K562 (cell line): Measurements from ENCODE around the gene P2RX5. TPM values are rescaled to one million over a fixed set of nuclear protein-coding genes. Genes with fewer than 3 reads are reported as not detected.

ENCODE experiments used
- ATAC-seq: fragments of 200-7000 bp; cut with Tn5 transposase; 3 replicates; pipeline ENCODE4 v1.9.1; 2020; ENCODE audit warnings: moderate library complexity
- BruUV-seq: library from RNA; stranded (reverse); fragments of 400-500 nt; replicated peaks from 2 replicates; lab custom pipeline; 2021; lab: Mats Ljungman, UMichigan
- CTCF ChIA-PET: fragments of 300-600 bp; formaldehyde crosslinking; extraction: SDS; loops from one replicate; lab custom pipeline; 2021; ENCODE audit warnings: low intra/inter-chr PET ratio; lab: Yijun Ruan, JAX
- POLR2A ChIA-PET: fragments of 300-600, 350-650 bp; sonication (Branson Sonifier 250); formaldehyde crosslinking; extraction: SDS; loops from one replicate; lab custom pipeline; 2021; ENCODE audit warnings: antibody characterized with exemption, inconsistent platforms; lab: Yijun Ruan, JAX
- DNase-seq, 4 experiments: peaks; one replicate each; pipeline versions ENCODE4 v3.0.0 to v3.0.0-alpha.2; 2011 to 2018; ENCODE audit warnings: low spot score in 3 of 4, mixed read lengths in 3 of 4; ENCODE audit errors: extremely low read depth in 1 of 4
- FAIRE-seq: peaks from 2 replicates; lab custom pipeline; 2011; peaks lifted over from hg19 to GRCh38; lab: Jason Lieb, UNC
- H2AFZ ChIP-seq: 2 replicates; pipeline ENCODE4 v1.6.0; 2011; ENCODE audit warnings: low read depth, low read length, control low read depth, inconsistent platforms
- H3K27ac ChIP-seq: fragments of 200-600 bp; 3 replicates; pipeline ENCODE4 v1.8.0; 2011; ENCODE audit warnings: low read depth, mild to moderate bottlenecking, control low read depth, inconsistent platforms, low read length, moderate library complexity, mixed read lengths; ENCODE audit errors: extremely low read depth
- H3K27me3 ChIP-seq, 2 experiments: fragments of 300-600 bp in 1 of 2; 2 replicates in 1 of 2; 3 replicates in 1 of 2; pipeline versions ENCODE4 v1.6.0 to v1.8.0; 2011; ENCODE audit warnings: inconsistent platforms in 2 of 2, low read length in 2 of 2, mild to moderate bottlenecking in 1 of 2, mixed read lengths in 1 of 2, moderate library complexity in 1 of 2; ENCODE audit not compliant: control insufficient read depth in 2 of 2, insufficient read depth in 2 of 2
- H3K36me3 ChIP-seq: fragments of 300-600 bp; 3 replicates; pipeline ENCODE4 v1.8.0; 2011; ENCODE audit warnings: mild to moderate bottlenecking, low read length, inconsistent platforms; ENCODE audit not compliant: control insufficient read depth, insufficient read depth
- H3K4me1 ChIP-seq, 2 experiments: fragments of 200-600 bp in 1 of 2; replicated peaks in 1 of 2; 2 replicates in 1 of 2; 3 replicates in 1 of 2; pipeline versions ENCODE4 v1.5.1 to v1.8.0; 2011; ENCODE audit warnings: inconsistent platforms in 2 of 2, low read length in 2 of 2, mild to moderate bottlenecking in 1 of 2, mixed read lengths in 1 of 2, moderate library complexity in 1 of 2; ENCODE audit not compliant: control insufficient read depth in 2 of 2, insufficient read depth in 2 of 2
- H3K4me2 ChIP-seq: 2 replicates; pipeline ENCODE4 v1.6.1; 2011; ENCODE audit warnings: low read length, control low read depth, inconsistent platforms, mixed read lengths; ENCODE audit not compliant: insufficient read depth
- H3K4me3 ChIP-seq: fragments of 200-600 bp; sonication (generic), shearing (Covaris generic); 2 replicates; pipeline ENCODE4 v1.5.1; 2016; ENCODE audit warnings: control low read depth, inconsistent platforms
- H3K79me2 ChIP-seq: fragments of 200-600 bp; 3 replicates; pipeline ENCODE4 v1.8.0; 2011; ENCODE audit warnings: low read length, inconsistent platforms; ENCODE audit not compliant: control insufficient read depth, insufficient read depth
- H3K9ac ChIP-seq, 2 experiments: 2 replicates each; pipeline versions ENCODE4 v1.6.0 to v1.6.1; 2011; ENCODE audit warnings: low read depth in 2 of 2, low read length in 2 of 2, control low read depth in 1 of 2, inconsistent platforms in 1 of 2, mild to moderate bottlenecking in 1 of 2, mixed read lengths in 1 of 2; ENCODE audit not compliant: insufficient read depth in 1 of 2
- H3K9me1 ChIP-seq: one replicate; pipeline ENCODE4 v1.6.0; 2011; ENCODE audit warnings: inconsistent platforms, mild to moderate bottlenecking, low read length, moderate library complexity; ENCODE audit not compliant: control insufficient read depth, insufficient read depth
- H3K9me3 ChIP-seq: replicated peaks from 2 replicates; pipeline ENCODE4 v1.5.1; 2011; ENCODE audit warnings: low read depth, low read length, inconsistent platforms; ENCODE audit not compliant: control insufficient read depth, insufficient read depth
- H4K20me1 ChIP-seq: replicated peaks from 2 replicates; pipeline ENCODE4 v1.6.1; 2011; ENCODE audit warnings: low read length, inconsistent platforms, mixed read lengths; ENCODE audit not compliant: control insufficient read depth, insufficient read depth
- KDM5B ChIP-seq: fragments of 200-600 bp; sonication (generic); IDR thresholded peaks from 2 replicates; pipeline ENCODE4 v1.6.1; 2012; ENCODE audit warnings: low read depth, mild to moderate bottlenecking, moderate library complexity, low read length, control low read depth, inconsistent platforms; ENCODE audit not compliant: insufficient replicate concordance
- LARP7 ChIP-seq: fragments of 450-650 bp; IDR thresholded peaks from 2 replicates; pipeline ENCODE4 v1.6.1; 2016
- MTF1 ChIP-seq: fragments of 250-450 bp; sonication (Bioruptor Pico); IDR thresholded peaks from 2 replicates; pipeline ENCODE4 v1.9.0; 2021; ENCODE audit warnings: moderate library complexity, mild to moderate bottlenecking, inconsistent platforms, borderline replicate concordance
- NCOR1 ChIP-seq: fragments of 450-650 bp; IDR thresholded peaks from 2 replicates; pipeline ENCODE4 v1.6.1; 2016; ENCODE audit warnings: mild to moderate bottlenecking, moderate library complexity
- PHF20 ChIP-seq: fragments of 450-650 bp; IDR thresholded peaks from 2 replicates; pipeline ENCODE4 v1.6.1; 2018; ENCODE audit not compliant: partially characterized antibody
- RAD21 ChIP-seq, 2 experiments: fragments of 250-450 bp in 1 of 2; fragments of 450-650 bp in 1 of 2; sonication (Bioruptor Pico) in 1 of 2; formaldehyde crosslinking in 1 of 2; IDR thresholded peaks in 1 of 2; conservative IDR thresholded peaks in 1 of 2; 2 replicates each; pipeline versions ENCODE4 v1.4.0 to v1.8.0; 2020 to 2022; ENCODE audit warnings: mild to moderate bottlenecking in 2 of 2, moderate library complexity in 1 of 2
- SIN3A ChIP-seq, 2 experiments: fragments of 150-350 bp in 1 of 2; IDR thresholded peaks; 2 replicates each; pipeline ENCODE4 v1.6.1; 2011 to 2016; ENCODE audit warnings: borderline replicate concordance in 2 of 2, low read depth in 2 of 2, low read length in 2 of 2, mild to moderate bottlenecking in 2 of 2, moderate library complexity in 2 of 2; ENCODE audit not compliant: control insufficient read depth in 1 of 2
- TARDBP ChIP-seq: fragments of 450-650 bp; IDR thresholded peaks from 2 replicates; pipeline ENCODE4 v1.6.1; 2016
- U2AF1 ChIP-seq: fragments of 200-400 bp; formaldehyde crosslinking; optimal IDR thresholded peaks from 2 replicates; pipeline ENCODE3; 2017; ENCODE audit warnings: mild to moderate bottlenecking, low read depth, low read length, moderate library complexity
- ZC3H11A ChIP-seq: IDR thresholded peaks from 2 replicates; pipeline ENCODE4 v1.6.1; 2012; ENCODE audit warnings: low read depth, low read length, improper control_type of control experiment
- ZNF551 ChIP-seq: fragments of 250-450 bp; sonication (Bioruptor Pico); IDR thresholded peaks from 2 replicates; pipeline ENCODE4 v1.5.0; 2021; ENCODE audit warnings: mild to moderate bottlenecking, moderate library complexity
- WGBS: fragments of 100-300 bp; shearing (Covaris generic); methylation state at CpG from one replicate; pipeline ENCODE4 v1.1.6; 2016; ENCODE audit warnings: low coverage, mixed read lengths; ENCODE audit not compliant: insufficient coverage; ENCODE audit errors: missing lambda C conversion rate; 5-methylcytosine and 5-hydroxymethylcytosine counted together
- in situ Hi-C: fragments of 300-500 bp; cut with MboI; formaldehyde crosslinking; loops from 4 replicates; pipeline ENCODE4 v1.15.0; 2018; ENCODE audit warnings: inconsistent platforms, mixed read lengths
- intact Hi-C: fragments of 100-400 bp; cut with micrococcal nuclease; formaldehyde crosslinking; loops from 2 replicates; pipeline ENCODE4 v1.14.2; 2022
- polyA plus RNA-seq, 8 experiments: library from polyadenylated mRNA; depleted of rRNA in 4 of 8; stranded (reverse) in 5 of 8; unstranded in 3 of 8; fragments of >200 nt; fragmentation: Nextera tagmentation in 2 of 8; fragmentation: Illumina TruSeq in 1 of 8; extraction: Ambion mirVana in 2 of 8; extraction: Trizol in 1 of 8; gene quantifications; 2 replicates each; pipeline versions ENCODE4 v1.2.1 to v1.2.3, GENCODE V29; 2011 to 2014; ENCODE audit warnings: inconsistent platforms in 1 of 8, missing spikeins in 1 of 8
- total RNA-seq, 7 experiments: library from RNA; depleted of rRNA in 6 of 7; stranded (reverse); fragments of >200 nt in 6 of 7; fragmentation: Illumina TruSeq in 2 of 7; extraction: Trizol in 2 of 7; gene quantifications; 2 replicates each; pipeline versions ENCODE4 v1.2.1 to v1.2.3, GENCODE V29; 2011 to 2021; ENCODE audit warnings: low replicate concordance in 1 of 7
- TF ChIP-seq, protein P1 (sequence below), 2 experiments: fragments of 450-650 bp; conservative IDR thresholded peaks; 2 replicates each; pipeline ENCODE4 v1.6.1; 2017; ENCODE audit warnings: mild to moderate bottlenecking in 2 of 2, moderate library complexity in 2 of 2
- TF ChIP-seq, protein P2 (sequence below): sonication (generic); formaldehyde crosslinking; IDR thresholded peaks from 2 replicates; pipeline ENCODE4 v1.8.0; 2022; ENCODE audit warnings: mild to moderate bottlenecking, missing genetic modification reagents

Gene P2RX5
- total and polyA plus RNA-seq, 9 of the 15 experiments (the other 6 are each of a cell fraction or from before 2014, with no cell fraction given) = 0.31 to 4.0 (median 1.3) TPM

DNA sequence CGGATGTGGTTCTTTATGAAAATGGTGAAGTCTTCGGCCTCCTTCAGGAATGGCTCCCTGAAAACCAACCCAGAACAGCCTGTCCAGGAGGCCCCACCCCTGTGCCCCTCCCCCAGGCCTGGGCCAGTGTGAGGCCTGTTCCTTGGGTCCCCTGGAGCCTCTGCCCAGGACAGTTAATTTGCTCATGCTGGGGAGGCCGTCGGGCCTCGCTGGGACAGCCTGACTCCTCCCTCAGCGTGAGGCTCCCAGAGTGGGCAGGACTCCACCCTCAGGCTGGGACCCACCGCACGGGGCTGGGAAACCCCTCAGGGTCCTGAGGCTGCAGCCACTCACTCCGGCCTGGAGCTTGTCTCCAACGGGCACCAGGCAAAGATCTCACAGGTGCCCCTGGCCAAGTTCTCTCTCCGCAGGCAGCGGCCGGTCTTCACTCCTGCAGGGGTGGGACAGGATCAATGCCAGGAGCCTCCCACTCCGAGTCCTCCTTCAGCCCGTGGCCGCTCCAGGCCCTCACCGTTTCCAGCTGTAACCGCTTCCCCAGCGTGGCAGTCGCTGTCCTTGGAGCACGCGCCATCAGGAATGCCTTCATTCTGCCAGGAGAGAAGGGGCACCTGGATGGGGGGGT lies 5.8 kb downstream of the P2RX5 start:
- H4K20me1 ChIP-seq = no peaks in the 10 kb centered on the region
- in situ Hi-C loops = no loop called here
- BruUV-seq = no TSS peak
- ChIA-PET CTCF (no interaction called here), POLR2A (no interaction called here)
- no peak overlapping the region for H3K9ac ChIP-seq
- FAIRE-seq (no peak), DNase-seq (no peak), ATAC-seq (peak; percentile 50; the same call in 2 of the 3 replicates)
- 58% methylated on average over 14 of the region's 22 CpGs for WGBS
- H3K4me1 ChIP-seq = peaks cover 0 to 33% of the 10 kb centered on the region in 2 experiments; a peak in 2 of 5 replicates
- no peak for TF ChIP-seq LARP7
- no peak for TF ChIP-seq NCOR1
- no peak for TF ChIP-seq RAD21 (CRISPR knock-in tag; conservative IDR thresholded peaks at IDR 0.05 in 1 of 2, IDR thresholded peaks at IDR 0.05 in 1 of 2)
- TF ChIP-seq, protein P1, sequence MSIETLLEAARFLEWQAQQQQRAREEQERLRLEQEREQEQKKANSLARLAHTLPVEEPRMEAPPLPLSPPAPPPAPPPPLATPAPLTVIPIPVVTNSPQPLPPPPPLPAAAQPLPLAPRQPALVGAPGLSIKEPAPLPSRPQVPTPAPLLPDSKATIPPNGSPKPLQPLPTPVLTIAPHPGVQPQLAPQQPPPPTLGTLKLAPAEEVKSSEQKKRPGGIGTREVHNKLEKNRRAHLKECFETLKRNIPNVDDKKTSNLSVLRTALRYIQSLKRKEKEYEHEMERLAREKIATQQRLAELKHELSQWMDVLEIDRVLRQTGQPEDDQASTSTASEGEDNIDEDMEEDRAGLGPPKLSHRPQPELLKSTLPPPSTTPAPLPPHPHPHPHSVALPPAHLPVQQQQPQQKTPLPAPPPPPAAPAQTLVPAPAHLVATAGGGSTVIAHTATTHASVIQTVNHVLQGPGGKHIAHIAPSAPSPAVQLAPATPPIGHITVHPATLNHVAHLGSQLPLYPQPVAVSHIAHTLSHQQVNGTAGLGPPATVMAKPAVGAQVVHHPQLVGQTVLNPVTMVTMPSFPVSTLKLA (conservative IDR thresholded peaks at IDR 0.05) = no peak
- no peak for TF ChIP-seq KDM5B
- TF ChIP-seq, protein P2, sequence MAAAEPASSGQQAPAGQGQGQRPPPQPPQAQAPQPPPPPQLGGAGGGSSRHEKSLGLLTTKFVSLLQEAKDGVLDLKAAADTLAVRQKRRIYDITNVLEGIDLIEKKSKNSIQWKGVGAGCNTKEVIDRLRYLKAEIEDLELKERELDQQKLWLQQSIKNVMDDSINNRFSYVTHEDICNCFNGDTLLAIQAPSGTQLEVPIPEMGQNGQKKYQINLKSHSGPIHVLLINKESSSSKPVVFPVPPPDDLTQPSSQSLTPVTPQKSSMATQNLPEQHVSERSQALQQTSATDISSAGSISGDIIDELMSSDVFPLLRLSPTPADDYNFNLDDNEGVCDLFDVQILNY (CRISPR knock-in tag) = no peak
- no peak for TF ChIP-seq PHF20
- TF ChIP-seq MTF1 (CRISPR knock-in tag) = no peak
- TF ChIP-seq ZC3H11A = no peak
- no peak for TF ChIP-seq TARDBP
- TF ChIP-seq U2AF1 = no peak
- TF ChIP-seq ZNF551 (CRISPR knock-in tag) = no peak
- no peak for TF ChIP-seq SIN3A (IDR thresholded peaks at IDR 0.05; ENCODE audit: borderline replicate concordance in 2 of 2, control insufficient read depth in 1 of 2, low read depth in 2 of 2, low read length in 2 of 2)
- H3K4me2 ChIP-seq = no peak overlapping the region
- H3K4me3 ChIP-seq = no peak overlapping the region
- H3K9me1 ChIP-seq = no peaks in the 10 kb centered on the region
- H3K27ac ChIP-seq = no peak overlapping the region
- H2AFZ ChIP-seq = no peak overlapping the region
- no peaks in the 10 kb centered on the region for H3K79me2 ChIP-seq
- no peaks in the 10 kb centered on the region for H3K27me3 ChIP-seq
- H3K9me3 ChIP-seq = no peaks in the 10 kb centered on the region
- H3K36me3 ChIP-seq = no peaks in the 10 kb centered on the region
- intact Hi-C loops = loop anchor here (10.0 kb wide), 1 partner anchor 85 kb away; the partner anchor contains the start of gene TRPV1
